CD4-positive, CD25-positive, alpha-beta regulatory T cell (primary cell): ENCODE data around the gene ARF1. TPM values are rescaled to one million over a fixed set of nuclear protein-coding genes. Genes with fewer than 3 reads are reported as not detected.

Experiments
- ATAC-seq, 2 donors: fragments of 150-1000 bp; cut with Tn5 transposase; one replicate each; pipeline ENCODE4 v1.10.0; 2021; ENCODE audit warnings: low read depth in 2 of 2, moderate number of reproducible peaks in 2 of 2, moderate library complexity in 1 of 2
- DNase-seq, 3 donors: peaks; one replicate each; pipeline versions ENCODE4 v3.0.0 to v3.0.0-alpha.2; 2012 to 2022; ENCODE audit warnings: mixed read lengths in 1 of 3
- H3K27ac ChIP-seq: one replicate; pipeline ENCODE4 v1.7.0; 2013; ENCODE audit warnings: mild to moderate bottlenecking, low read length; ENCODE audit not compliant: insufficient read depth, poor library complexity, severe bottlenecking
- H3K27me3 ChIP-seq: one replicate; pipeline ENCODE4 v1.7.0; 2013; ENCODE audit warnings: low read length; ENCODE audit not compliant: control insufficient read depth, insufficient read depth
- H3K36me3 ChIP-seq: one replicate; pipeline ENCODE4 v1.7.0; 2013; ENCODE audit warnings: mild to moderate bottlenecking, low read length, moderate library complexity; ENCODE audit not compliant: control insufficient read depth, insufficient read depth
- H3K4me1 ChIP-seq: 2 replicates; pipeline ENCODE4 v1.7.0; 2013; ENCODE audit warnings: mild to moderate bottlenecking, low read length; ENCODE audit not compliant: insufficient read depth, control insufficient read depth, poor library complexity, severe bottlenecking
- H3K4me3 ChIP-seq: one replicate; pipeline ENCODE4 v1.7.0; 2013; ENCODE audit warnings: low read depth, mild to moderate bottlenecking, low read length, moderate library complexity
- H3K9me3 ChIP-seq, 2 experiments: 1 replicate in 1 of 2; 2 replicates in 1 of 2; pipeline ENCODE4 v1.7.0; 2013; ENCODE audit warnings: low read length in 2 of 2, mild to moderate bottlenecking in 1 of 2, moderate library complexity in 1 of 2; ENCODE audit not compliant: control insufficient read depth in 2 of 2
- H3K27ac Mint-ChIP-seq, 3 donors: one replicate each; pipeline ENCODE4 v1.8.0; 2020 to 2022; ENCODE audit warnings: mild to moderate bottlenecking in 3 of 3, mixed read lengths in 3 of 3, moderate library complexity in 2 of 3
- H3K27me3 Mint-ChIP-seq: one replicate; pipeline ENCODE4 v1.8.0; 2022; ENCODE audit warnings: mild to moderate bottlenecking, mixed read lengths
- H3K36me3 Mint-ChIP-seq: one replicate; pipeline ENCODE4 v1.8.0; 2020; ENCODE audit warnings: mixed read lengths
- H3K4me1 Mint-ChIP-seq, 4 donors: one replicate each; pipeline ENCODE4 v1.8.0; 2020 to 2022; ENCODE audit warnings: mixed read lengths in 4 of 4, mild to moderate bottlenecking in 1 of 4
- H3K4me3 Mint-ChIP-seq, 4 donors: one replicate each; pipeline ENCODE4 v1.8.0; 2020 to 2022; ENCODE audit warnings: mild to moderate bottlenecking in 4 of 4, mixed read lengths in 4 of 4, moderate library complexity in 3 of 4
- H3K9me3 Mint-ChIP-seq, 7 donors: one replicate each; pipeline ENCODE4 v1.8.0; 2020 to 2022; ENCODE audit warnings: mixed read lengths in 7 of 7, mild to moderate bottlenecking in 3 of 7, moderate library complexity in 2 of 7
- polyA plus RNA-seq, 4 donors: library from polyadenylated mRNA; unstranded; fragments of 300-500 nt; fragmentation: Illumina TruSeq; gene quantifications; one replicate each; pipeline ENCODE4 v1.2.3, GENCODE V29; 2021
- total RNA-seq: library from RNA; stranded (reverse); gene quantifications from one replicate; pipeline ENCODE4 v1.2.3, GENCODE V29; 2022

The ARF1 gene
- 335 TPM for total RNA-seq
- 100 to 1,000 TPM; 445 to 517 (median 481) TPM for polyA plus RNA-seq

DNA sequence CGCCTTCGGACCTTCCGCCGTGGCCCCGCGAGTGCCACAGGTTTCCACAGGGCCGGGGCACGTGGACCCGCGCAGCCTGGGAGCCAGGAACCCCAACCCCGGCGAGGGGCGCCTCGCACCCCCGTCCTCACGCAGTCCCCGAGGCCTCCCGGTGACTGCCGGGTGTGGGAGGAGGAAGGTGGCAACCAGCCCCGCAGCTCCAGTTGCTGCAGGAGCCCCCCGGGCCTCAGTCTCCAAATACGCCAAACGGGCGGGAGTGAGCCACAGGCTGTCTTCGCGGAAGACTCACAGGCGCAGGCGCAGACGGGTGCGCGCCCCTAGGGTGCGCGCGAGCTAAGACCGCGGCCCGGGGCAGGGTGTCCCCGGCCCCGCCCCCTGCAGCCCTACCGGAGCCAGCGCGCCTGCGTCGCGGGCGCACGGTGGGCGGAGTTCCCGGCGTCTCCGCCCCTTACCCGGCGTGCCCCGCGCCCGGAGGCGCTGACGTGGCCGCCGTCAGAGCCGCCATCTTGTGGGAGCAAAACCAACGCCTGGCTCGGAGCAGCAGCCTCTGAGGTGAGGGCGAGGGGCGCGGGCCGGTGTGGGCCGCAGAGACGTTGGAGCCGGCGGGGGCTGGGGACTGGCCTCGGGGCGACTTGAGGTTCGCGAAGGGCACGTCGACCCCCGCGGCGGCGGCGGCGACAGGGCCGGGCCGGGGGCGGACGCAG is at the start of gene ARF1:
Gene ARF1 (plus strand): TSS at position 495 of the 704 bp plus-strand sequence. CDS start 14,407 bp downstream, outside the sequence.
- Histone ChIP-seq H3K36me3 (peaks cover under 1% of the 10 kb centered on the region), H3K27ac (peak within 1 kb of the TSS; percentile 92), H3K4me3 (peak within 1 kb of the TSS; percentile 86), H3K9me3 (no peaks in the 10 kb centered on the region), H3K27me3 (no peaks in the 10 kb centered on the region), H3K4me1 (peaks cover 57% of the 10 kb centered on the region)
- Mint-ChIP-seq H3K36me3 (no peaks in the 10 kb centered on the region), H3K27me3 (no peaks in the 10 kb centered on the region), H3K9me3 (no peaks in the 10 kb centered on the region), H3K27ac (peak within 1 kb of the TSS; percentile 90 to 98 (median 96)), H3K4me3 (peak within 1 kb of the TSS; percentile 94 to 100 (median 98)), H3K4me1 (peaks cover 23 to 59% (median 41%) of the 10 kb centered on the region in 4 donors)
- DNase-seq (peak; percentile 88 to 94 (median 94)), ATAC-seq (peak; percentile 86)

DNA sequence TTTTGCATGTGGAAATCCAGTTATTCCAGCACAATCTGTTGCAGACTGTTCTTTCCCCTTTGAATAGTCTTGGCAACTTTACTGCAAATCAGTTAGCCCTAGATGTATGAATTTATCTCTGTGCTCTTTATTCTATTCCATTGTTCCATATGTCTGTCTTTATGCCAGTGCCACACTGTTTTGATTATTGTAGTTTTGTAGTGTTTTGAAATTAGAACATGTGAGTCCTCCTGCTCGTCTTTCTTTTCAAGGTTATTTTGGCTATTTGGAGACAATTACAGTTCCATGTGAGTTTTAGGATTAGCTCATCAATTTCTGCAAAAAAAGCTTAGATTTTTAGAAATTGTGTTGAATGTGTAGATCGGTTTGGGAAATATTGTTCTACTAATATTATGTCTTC is 49.1 kb upstream of the ARF1 start:
- H3K9me3 Mint-ChIP-seq, result no peaks in the 10 kb centered on the region
- peaks cover 43% of the 10 kb centered on the region for H3K27me3 Mint-ChIP-seq

DNA sequence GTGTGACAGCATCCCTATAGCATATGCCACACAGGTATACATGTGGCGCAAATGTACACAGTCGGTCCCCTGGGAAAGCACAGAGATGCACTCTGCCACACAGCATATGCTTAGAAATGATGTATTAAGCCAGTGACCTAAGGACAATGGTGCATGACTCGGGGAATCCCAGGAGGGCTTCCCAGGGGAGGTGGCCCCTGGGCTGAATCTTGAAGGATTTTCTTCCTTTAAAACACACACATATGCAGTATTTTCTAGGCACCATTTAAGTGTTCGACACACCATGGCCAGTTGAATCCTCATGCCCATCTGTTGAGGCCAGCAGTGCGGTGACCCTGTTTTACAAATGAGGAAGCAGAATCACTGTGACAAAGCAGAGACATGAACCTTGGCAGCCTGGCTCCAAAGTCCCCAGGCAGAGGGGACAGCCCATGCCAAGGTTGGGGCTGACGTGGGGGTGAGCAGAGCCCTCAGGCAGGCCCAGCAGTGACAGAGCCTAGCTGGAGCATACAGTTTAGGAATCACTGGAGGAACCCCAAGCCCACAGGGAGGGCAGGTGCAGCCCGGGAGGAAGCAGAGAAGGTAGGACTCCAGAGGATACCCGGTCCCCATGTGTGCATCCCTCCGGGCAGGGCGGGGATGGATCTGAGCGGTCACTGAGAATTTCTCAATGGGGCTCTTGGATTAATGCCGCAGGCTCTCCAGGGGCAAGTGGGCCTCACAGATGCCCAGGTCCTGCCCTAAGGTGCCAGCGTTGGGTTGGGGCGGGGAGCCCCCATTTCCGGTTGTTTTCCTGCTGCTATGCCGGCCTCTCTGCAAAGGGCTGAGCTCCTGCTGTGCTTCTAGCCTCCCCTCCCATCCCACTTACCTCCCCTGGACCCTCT is 47.3 kb upstream of the ARF1 start:
- peaks cover 50% of the 10 kb centered on the region for H3K27me3 Mint-ChIP-seq
- no peak for ATAC-seq
- peaks cover 0 to 4% (median 0%) of the 10 kb centered on the region in 4 donors for H3K4me1 Mint-ChIP-seq
- H3K36me3 Mint-ChIP-seq, result no peaks in the 10 kb centered on the region
- H3K36me3 ChIP-seq, result no peaks in the 10 kb centered on the region
- DNase-seq, result no peak
- H3K27ac Mint-ChIP-seq, result no peak overlapping the region
- H3K27ac ChIP-seq, result no peak overlapping the region
- H3K9me3 Mint-ChIP-seq, result no peaks in the 10 kb centered on the region
- no peaks in the 10 kb centered on the region for H3K9me3 ChIP-seq
- H3K4me3 ChIP-seq, result no peak overlapping the region
- no peak overlapping the region for H3K4me3 Mint-ChIP-seq
- peaks cover 11% of the 10 kb centered on the region for H3K4me1 ChIP-seq
- peaks cover 3% of the 10 kb centered on the region for H3K27me3 ChIP-seq

More for the DNA sequence above, 49.1 kb upstream of the ARF1 start:
- H3K27ac ChIP-seq, result no peak overlapping the region
- Mint-ChIP-seq H3K27ac (no peak overlapping the region), H3K4me3 (no peak overlapping the region), H3K36me3 (no peaks in the 10 kb centered on the region), H3K4me1 (peaks cover 0 to 2% (median 0%) of the 10 kb centered on the region in 4 donors)
- peaks cover 5% of the 10 kb centered on the region for H3K27me3 ChIP-seq
- peaks cover 11% of the 10 kb centered on the region for H3K4me1 ChIP-seq
- ATAC-seq, result no peak
- no peaks in the 10 kb centered on the region for H3K9me3 ChIP-seq
- H3K4me3 ChIP-seq, result no peak overlapping the region
- DNase-seq, result no peak
- H3K36me3 ChIP-seq, result no peaks in the 10 kb centered on the region

DNA sequence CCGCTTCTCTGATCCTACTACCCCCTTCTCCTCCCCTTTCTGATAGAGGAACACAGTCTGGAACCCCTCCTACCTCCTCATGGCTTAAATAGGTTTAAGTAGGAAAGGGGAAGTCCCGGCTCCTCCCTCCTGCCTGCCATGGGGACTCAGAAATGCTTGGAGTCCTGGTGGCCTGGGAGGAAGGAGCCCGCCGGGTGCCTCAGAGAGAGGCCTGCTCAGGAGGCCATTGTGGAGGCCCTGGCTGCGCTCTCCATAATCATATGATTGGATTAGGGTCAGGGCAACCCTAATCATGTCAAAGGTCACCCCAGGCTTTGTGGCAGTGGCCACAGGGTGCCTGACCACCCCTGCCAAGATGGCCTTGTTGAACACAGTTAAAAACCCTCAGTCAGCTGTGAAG is 46.7 kb upstream of the ARF1 start:
- no peak overlapping the region for H3K27ac ChIP-seq
- peaks cover 11% of the 10 kb centered on the region for H3K4me1 ChIP-seq
- H3K9me3 ChIP-seq, result no peaks in the 10 kb centered on the region
- Mint-ChIP-seq H3K27me3 (peaks cover 50% of the 10 kb centered on the region), H3K4me1 (peaks cover 0 to 4% (median 0%) of the 10 kb centered on the region in 4 donors), H3K27ac (no peak overlapping the region), H3K36me3 (no peaks in the 10 kb centered on the region), H3K9me3 (no peaks in the 10 kb centered on the region), H3K4me3 (no peak overlapping the region)
- H3K4me3 ChIP-seq, result no peak overlapping the region
- DNase-seq (no peak), ATAC-seq (no peak)
- H3K36me3 ChIP-seq, result no peaks in the 10 kb centered on the region
- H3K27me3 ChIP-seq, result peaks cover 3% of the 10 kb centered on the region

DNA sequence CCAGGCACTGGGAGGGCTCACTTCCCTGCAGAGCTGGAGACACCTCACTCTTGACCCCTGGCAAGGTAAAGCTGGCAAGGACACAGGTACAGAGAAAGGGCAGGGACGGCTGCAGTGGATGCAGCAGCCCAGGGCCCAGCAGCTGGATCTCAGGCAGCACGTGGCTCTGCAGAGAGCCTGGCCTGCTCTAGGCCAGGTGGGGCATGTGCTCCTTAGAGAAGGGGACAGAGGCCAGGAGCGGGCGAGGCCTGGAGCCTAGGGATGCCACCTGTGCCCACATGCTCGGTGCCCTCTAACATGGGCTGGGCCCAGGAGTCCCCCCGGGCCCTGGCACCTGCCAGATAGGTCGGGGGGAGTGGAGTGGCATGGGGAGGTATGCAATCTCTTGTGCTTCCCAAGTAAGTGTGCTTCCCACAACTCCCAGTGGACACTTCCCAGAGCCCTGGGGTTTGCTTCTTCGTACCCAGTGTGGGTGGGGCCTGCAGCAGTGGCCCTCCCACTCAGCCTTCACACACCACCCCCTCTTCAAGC is 45.7 kb upstream of the ARF1 start:
- Mint-ChIP-seq H3K27me3 (peaks cover 50% of the 10 kb centered on the region), H3K4me3 (peak overlapping the region in 1 of 4 donors; percentile 46), H3K36me3 (no peaks in the 10 kb centered on the region), H3K9me3 (no peaks in the 10 kb centered on the region), H3K4me1 (peaks cover 0 to 4% (median 0%) of the 10 kb centered on the region in 4 donors), H3K27ac (no peak overlapping the region)
- H3K27me3 ChIP-seq, result peaks cover 2% of the 10 kb centered on the region
- no peak for ATAC-seq
- H3K9me3 ChIP-seq, result no peaks in the 10 kb centered on the region
- H3K4me3 ChIP-seq, result no peak overlapping the region
- no peak for DNase-seq
- no peak overlapping the region for H3K27ac ChIP-seq
- H3K36me3 ChIP-seq, result no peaks in the 10 kb centered on the region
- H3K4me1 ChIP-seq, result peaks cover 11% of the 10 kb centered on the region

DNA sequence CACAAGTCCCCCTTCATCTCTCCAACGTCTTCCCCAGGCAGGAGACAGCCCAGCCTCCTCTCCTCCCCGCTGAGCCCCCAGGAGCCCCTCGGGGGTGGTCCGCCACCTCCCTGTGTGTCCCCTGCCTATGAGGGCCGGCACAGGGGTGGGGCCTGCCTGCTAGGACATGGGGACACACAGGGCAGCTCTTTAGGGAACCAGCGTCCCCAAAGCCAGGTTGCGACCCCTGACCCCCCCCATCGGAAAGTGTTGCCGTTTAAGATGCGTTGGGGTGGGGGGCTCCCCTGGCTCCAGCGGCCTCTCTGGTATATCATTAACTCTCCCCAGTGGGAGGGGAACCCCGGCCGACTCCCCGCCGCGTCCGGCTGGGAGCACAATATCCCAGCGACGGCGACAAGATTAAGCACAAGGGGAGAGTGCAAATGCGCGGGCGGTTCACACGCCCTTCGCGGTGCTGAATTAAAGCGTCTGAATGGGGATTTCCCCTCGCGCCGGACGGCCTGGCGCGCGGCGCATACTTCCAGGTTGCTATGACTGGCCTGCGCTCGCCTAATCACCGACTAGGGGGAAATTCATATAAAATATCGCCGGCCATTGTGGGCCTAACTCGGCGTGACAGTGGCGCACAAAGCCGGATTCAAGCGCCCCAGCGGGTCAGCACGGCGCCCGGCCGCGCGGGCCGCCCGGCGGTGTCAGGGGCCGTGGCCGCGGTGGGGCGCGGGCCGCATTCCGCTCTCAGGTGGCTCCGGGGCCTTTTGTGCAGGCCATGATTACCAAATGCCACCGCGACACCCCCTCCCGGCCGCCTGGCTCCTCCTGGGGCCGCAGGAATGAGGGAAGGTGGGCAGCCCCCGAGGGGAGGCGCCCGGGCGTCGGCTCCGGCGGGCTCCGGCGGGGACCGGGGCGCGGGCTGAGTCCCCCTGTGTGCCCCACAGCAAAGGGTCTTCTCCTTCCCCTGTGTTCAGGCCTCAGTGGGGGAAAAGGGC is 44.8 kb upstream of the ARF1 start:
- Histone ChIP-seq H3K27ac (no peak overlapping the region), H3K9me3 (no peaks in the 10 kb centered on the region), H3K4me3 (no peak overlapping the region), H3K27me3 (peaks cover 2% of the 10 kb centered on the region), H3K4me1 (peaks cover 11% of the 10 kb centered on the region), H3K36me3 (no peaks in the 10 kb centered on the region)
- Mint-ChIP-seq H3K9me3 (no peaks in the 10 kb centered on the region), H3K36me3 (no peaks in the 10 kb centered on the region), H3K4me1 (peaks cover 0 to 4% (median 0%) of the 10 kb centered on the region in 4 donors), H3K4me3 (peak overlapping the region in 1 of 4 donors; percentile 31), H3K27me3 (peaks cover 50% of the 10 kb centered on the region), H3K27ac (no peak overlapping the region)
- DNase-seq, result peak in 1 of 3 donors; percentile 13
- peak; percentile 47 to 53 for ATAC-seq
